HG03442 (cell line): ENCODE measurements around the gene DNAH3.

Experiments used
- ATAC-seq: cut with Tn5 transposase; IDR thresholded peaks from one replicate; pipeline ENCODE4 v1.9.1; 2021; ENCODE audit warnings: mild to moderate bottlenecking, moderate library complexity; ENCODE audit not compliant: unreplicated experiment

Gene DNAH3

DNA sequence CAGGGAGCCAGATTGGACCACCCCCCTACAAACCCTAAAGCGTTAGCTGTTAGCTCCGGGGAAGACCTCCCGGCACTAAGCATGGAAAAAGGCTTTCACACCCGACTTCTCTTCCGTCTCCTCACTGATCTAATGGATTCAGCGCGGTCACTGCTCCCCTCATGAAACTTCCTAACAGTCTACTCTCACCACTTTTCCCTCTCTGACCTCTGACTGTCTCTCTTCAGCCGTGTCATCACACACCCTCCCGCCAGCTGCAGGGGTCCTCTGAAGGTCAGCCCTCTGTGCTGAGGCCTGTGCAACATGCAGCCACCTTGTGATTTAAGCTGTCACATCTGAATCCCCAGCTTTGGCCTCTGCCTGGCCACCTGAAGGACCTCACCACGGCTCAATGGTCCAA lies 234.4 kb downstream of the DNAH3 start:
- ATAC-seq = no peak

DNA sequence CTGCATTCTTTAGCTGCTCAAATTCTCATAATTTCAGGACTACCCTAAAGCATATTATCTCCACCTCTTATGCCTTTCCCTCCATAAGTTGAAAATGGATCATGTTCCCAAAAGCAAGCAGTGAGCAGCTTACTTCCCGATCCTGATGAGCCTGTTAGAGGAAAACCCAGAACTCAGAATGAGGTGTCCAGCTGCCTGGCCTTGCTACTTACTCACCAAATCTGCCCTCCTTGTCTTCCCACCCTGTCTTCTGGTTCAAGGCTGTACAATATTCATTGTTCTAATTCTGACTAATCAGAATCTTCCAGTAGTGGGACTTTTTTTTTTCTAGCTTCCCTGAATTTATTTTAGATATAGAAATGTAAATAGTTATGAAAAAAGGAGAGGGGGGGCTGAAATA lies 239.3 kb downstream of the DNAH3 start:
- no peak for ATAC-seq

DNA sequence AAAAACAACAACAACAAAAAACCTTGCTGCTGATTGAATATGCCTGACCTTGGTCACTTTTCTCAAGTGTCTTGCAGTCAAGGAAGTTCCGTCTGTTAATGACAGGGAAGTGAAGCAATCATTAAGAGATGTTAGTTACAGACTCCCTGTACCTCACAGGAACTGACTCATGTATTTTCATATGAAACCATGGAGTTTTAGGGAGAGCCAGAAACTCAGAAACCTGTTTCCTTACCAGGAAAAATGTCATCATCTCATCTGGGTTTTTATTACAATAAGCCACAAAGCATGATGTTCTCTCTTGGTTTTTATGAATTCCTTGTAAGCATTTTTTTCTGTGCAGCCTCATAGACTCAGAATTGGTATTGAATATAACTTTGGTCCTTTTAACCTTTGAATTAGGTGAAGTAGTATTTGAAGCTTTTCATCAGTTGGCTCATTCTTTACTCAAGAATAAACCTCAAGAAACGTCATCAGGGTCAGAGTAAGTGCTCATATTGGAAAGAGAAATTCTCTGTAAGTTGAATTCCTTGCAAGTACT lies 239.8 kb downstream of the DNAH3 start:
- ATAC-seq = no peak

DNA sequence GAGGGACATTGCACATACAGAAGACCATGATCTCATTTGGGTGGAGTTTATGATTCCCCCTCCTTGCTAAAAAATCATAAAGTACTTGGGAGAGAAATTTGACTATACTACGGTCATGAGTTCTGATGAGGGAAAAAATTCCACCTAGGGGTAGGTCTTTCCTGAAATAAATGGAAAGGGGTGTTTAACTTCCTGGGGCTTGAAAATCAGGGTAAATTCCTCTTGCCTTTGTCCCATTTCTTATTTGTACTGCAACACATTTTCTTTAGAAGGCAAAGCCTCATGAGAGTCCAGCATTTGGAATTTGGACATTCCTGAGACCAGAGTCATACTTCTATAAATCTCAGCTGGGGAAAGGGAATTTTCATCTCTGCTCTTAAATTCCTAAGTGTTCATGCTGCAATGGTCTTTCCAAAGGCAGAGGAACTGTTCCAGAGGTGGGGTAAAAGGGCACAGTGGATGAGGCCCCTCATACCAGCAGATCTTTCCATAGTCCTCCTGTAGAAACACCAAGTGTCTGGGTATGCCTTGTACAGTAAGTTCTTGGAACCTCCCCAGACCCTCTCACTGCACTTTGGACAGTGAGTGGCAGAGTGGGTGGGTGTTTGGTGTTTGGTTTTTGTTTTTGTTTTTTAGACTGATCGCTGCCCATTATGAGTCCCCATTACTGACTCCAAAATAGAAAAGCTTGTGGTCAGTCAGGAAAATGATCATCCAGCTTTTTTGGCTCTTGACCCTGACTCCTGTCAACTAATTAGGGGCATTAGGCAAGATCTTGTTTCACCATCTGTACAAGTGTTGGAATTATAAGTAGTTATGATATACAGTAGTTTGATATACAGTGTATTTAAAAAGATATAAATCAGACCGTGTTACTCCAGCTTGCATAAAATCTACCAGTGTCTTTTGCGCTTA lies 244.0 kb downstream of the DNAH3 start:
- no peak for ATAC-seq

DNA sequence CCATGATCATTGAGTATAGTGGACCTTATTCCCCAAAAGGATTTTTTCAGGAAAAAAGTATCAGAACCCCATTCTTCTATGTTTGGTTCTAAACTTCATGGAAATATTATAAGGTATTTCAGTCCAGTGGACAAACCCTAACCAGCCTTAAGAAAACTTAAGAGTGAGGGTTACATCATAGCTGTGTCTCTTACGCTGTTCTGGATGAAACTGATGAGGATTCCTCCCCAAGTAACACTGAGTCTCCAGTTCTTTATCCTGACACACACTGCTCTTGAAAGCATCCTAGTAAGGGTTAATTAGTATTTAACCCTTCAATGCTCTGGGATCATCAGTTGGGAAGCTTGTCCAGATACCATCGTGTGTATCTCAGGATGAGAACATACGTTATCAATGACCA lies 245.1 kb downstream of the DNAH3 start:
- no peak for ATAC-seq

DNA sequence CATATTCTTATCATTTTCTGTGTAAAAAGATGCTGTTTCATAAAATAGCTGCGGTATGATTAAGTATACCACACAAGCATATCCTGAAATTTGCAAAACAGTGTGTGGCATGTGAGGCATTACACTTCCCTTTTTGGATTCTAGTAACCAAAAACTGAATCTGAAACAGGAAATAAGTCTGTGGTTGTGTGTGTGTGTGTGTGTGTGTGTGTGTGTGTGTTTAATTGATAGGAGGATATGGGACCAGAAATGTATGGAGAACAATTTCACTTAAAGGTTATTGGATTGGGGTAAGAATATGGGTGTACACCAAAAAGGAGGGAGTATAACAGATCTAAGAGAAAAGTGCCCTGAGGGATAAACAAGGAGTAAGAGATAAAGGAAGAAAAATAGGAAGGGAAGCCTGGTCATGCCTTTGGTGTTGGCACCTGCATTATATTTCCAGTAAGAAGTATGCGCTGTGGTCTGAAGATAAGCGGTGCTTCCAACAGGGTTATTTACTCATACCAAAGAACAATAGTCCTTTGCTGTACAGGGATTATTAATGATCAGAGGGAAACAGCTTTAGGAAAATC lies 246.1 kb downstream of the DNAH3 start:
- no peak for ATAC-seq

DNA sequence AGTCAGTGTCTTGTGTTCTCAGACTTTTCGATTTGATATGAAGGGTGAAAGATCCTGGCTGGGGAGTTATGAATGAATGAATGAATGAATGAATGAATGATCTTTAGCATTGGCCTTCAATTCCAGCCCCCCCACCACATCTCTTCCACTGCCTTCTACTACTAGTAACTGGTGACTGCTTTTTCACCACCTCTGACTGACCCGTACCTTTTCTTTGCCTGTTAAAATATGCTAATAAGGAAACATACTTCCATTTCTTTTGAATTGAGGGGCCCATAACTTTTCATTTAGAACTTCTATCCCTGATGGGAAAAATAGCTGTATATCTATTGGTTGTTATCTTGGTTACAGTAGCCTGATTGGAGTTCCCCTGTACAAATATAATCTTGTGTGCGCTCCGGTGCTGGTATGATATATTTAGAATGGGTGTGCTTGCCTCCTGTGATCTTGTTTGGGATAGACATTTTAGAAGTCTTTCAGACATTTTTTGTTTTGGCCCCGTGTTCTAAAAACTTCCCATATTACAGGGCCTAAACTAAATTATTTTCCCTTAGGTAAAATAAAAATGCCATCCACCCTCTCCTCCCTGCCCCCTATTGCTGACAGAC lies 246.6 kb downstream of the DNAH3 start:
- no peak for ATAC-seq

DNA sequence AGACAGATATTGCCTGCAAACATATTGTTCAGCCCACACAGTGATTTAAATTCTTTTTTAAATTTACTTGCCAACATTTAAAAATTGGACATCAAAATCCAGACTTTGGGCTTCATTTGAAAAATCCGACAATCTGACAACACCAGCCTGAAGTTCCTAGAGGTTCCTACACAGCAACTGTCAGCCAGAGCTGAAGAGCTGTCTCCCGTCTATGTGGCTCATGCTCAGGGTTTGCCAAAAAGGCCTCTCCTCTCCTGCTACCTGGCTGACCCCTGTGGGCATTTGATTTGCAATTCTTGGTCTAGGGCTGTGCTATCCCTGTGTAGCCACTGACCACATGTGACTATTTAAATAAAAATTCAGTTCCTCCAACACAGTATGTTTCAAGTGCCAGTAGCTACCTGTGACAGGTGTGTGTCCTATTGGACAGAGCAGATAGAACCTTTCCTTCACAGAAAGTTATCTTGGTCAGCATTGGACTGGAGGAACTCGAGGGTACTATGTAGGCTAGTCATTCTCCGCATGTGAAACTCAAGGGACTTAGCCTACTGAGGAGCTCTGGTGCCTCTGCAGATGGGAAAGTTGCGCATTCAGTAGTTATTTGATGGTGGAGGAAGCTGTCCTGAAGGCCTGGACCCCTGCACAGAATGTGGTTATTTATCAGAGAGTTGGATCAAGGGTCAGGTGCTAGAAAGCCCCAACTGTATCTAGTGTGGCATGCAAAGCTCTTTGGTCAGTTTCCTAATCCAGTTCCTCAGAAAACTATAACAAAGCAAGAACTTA lies 247.3 kb downstream of the DNAH3 start:
- no peak for ATAC-seq

DNA sequence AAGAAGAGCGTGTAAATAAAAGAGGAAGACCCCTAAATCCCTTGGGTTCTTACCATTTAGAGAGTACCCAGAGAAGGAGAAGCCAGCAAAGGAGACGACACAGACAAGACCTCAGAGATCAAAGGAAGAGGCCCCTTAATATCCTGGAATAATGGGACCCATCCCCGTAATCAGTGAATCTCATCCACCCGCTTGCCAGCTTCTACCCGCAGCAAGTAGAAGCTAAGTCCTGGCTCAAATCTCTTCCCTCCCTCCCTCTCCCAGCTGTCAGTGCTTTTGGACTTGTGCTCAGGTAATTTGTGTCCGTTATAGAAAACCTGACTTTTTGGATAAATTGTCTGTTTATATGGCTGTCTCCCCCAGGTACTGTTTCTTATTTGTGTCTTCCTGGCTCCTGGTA lies 248.2 kb downstream of the DNAH3 start:
- ATAC-seq = no peak

DNA sequence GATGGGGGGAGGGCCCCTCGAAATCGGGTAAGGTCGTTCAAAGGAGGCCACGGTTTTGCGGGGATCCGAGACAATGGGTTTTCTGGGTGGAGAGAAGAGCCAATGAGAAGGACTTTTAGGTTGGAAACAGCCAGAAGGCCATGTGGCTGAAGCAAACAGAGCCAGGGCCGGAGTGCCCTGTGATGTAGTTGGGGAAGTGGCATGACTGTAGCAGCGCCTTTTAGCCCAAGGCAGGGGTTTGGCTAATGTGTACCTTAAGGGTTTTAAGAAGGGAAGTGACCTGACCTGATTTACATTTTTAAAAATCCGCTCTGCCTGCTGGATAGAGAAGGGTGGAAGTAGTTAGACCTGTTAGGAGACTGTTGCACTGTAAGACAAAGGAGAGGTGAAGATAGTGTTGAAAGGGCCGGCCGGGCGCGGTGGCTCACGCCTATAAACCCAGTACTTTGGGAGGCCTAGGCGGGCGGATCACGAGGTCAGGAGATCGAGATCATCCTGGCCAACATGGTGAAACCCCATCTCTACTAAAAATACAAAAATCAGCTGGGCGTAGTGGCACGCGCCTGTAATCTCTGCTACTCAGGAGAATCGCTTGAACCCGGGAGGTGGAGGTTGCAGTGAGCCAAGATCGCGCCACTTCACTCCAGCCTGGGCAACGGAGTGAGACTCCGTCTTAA lies 249.1 kb downstream of the DNAH3 start:
- ATAC-seq = no peak

DNA sequence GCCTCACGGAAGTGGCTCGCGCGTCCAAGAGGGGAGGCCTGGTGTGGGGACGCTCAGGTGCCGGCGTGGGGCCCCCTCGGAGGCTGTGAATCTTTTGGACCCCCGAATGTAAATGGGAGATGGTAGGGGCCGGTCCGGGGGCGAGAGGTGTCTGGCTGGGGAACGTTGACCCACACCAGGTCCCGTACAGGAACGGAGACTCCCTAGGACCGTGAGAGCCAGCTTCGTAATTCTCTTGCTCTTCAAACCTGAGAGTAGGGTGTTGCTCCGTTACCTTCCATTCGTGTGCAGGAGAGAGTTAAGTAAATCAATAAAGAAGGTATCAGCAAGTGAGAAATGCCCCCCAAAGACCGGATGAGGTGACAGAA lies 249.6 kb downstream of the DNAH3 start:
- ATAC-seq = no peak

DNA sequence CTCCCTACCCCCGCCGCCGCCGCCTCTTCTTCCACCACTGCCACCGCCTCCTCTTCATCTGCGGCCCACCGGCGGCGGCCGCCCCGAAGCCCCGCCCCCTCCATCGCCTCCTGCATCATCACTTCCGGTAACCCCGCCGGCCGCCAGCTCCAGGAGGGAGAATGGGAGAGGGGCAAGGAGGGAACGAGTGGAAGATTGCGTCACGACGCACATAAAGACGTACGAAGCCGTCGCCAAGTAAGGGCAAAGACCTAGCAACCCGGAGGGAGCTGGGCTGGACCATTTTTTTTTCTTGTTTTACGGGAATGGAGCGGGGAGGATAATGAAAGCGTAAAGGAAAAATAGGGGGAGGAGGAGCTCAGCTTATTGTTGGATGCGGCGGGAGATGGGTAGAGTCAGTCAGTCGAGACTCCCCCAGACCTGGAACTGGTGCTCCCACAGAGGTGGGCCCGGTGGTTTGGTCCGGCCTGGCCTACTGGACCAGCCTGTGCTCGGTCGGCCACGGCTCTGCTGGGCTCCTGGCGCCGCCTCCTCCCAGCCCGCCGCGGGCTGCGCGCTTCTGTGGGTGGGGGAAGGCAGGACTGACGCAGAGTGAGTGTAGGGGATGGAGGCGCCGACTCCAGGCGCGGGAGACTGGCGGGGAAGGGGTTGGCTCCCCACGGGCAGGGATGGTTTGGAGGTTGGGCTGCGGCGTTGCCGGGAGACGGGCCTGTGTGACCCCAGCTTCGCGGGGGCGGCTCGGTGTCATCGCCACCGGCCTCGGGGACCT lies 250.2 kb downstream of the DNAH3 start, which contains the start of the genes DCUN1D3 and LYRM1:
Gene DCUN1D3 (minus strand): TSS at position 60 of the 769 bp plus-strand sequence. CDS start 37,820 bp downstream, outside the sequence.
Gene LYRM1 (plus strand): TSS at position 473 of the 769 bp plus-strand sequence. CDS start 14,785 bp downstream, outside the sequence.
- peak; percentile 71 for ATAC-seq

DNA sequence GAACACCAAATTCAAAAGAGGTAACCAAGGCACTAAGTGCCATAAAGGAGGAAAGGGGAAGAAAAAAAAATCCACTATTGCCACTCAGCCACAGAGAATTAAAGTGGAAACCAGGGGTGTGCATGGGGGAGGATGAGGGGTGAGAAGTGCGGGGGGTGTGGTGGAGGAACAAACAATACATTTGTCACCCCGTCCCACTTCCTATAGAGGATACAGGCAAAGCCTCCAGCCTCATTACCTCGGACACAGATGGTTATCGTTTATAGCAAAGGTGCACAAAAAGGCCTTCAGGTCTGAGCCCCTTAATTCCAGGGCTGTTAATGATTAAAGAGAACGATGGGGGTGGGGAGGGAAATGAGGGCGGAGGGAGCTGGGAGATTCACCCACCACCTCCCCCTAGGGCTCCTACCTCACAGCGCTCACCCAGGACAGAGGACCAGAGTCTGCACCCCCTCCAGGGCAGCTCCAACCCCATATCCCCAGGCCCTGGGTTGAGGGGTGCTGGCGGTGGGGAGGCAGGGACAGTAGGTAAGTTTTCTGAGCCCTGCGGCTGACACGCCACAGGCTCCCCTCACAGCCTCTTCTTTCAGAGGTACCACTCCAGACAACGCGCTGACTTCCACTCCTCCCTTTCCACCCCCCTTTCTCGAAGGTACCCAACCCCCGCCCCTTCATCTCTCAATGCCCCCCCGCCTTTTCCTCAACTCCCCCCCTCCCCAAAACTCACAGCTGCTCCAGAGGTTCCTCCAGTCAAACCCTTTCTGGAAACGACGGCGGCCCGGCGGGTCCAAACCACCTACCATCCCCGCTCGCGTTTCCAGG lies 251.0 kb downstream of the DNAH3 start:
- ATAC-seq = no peak

DNA sequence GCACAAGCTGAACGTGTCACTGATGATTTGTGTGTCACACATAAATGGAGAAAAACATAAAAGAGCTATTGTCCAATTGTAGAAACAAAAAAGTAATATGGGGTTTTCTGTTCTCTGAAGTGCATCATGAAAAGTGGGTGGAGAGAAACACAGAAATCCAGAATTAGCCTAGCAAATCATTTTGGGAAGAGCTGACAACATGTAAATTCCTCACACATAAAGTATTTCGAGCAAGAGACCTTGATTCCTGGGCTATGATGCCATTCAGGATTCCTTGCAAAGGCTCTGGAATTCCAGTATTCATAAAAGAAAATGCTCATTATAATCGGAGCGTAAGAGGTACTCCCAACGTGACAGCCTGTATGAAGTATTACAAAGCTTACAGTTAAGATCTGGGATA lies 251.6 kb downstream of the DNAH3 start:
- ATAC-seq = no peak

DNA sequence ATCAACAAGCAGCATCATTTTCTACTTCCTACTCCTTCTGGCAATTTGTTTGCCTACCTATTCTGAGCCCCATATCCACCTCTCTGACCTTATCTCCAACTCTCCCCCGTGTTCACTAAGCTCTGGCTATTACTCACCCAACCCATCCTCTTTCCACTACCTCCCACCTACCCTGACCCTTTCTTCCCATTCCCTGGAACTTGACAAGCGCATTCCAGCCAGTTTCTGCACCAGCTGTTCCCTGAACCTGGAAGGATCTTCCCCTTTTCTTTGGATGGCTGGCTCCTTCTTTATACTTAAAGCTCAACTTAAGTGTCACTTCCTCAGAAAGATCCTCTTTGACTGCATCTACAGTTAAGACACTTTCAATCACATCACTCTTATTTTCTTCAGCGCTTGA lies 252.7 kb downstream of the DNAH3 start:
- ATAC-seq = no peak

DNA sequence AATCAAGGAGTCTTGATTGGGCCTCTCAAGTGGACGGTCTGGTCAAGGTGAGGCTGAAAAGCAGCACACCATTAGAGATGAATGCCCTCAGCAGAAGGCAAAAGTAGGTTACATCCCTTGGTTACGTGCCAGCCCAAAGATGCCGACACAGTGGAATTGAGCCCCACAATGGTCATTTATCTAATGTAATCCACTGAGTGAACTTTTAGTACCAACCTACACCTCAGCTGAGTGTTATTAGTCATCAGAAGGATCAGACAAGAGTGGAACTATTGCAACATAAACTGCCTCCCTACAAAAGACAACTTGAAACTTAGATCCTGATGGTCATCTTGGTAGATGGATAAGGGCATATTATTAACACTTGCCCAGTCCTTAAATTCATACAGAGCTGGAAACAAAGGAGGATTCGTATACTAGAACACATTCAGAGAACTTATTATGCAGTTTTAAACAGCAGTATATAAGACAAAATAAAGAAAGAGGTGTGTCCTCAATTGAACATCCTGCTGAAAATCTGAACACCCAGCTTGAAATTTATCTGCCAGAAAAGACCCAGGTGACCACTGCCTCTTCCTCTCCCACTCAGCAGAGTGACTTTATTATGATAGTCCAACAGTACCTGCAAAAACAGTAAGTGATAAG lies 253.3 kb downstream of the DNAH3 start:
- ATAC-seq = no peak

DNA sequence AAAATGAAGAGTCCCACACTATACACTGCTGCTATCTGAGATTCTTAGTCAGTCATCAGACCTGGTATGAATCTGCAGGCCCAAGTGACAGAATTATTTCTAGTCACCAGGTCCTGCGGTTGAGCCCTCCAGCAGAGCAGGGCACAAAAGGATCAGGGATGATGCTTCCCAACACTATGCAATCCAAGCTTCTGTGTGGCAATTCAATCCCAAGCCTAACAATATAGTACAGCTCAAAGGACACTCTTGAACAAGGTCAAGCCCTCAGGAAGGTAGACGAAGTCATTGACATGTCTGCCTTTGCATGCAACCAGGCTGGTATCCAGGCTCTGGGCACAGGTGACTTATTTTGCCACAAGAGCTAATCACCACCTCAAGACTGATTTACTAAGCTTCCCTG lies 256.3 kb downstream of the DNAH3 start:
- ATAC-seq = no peak

DNA sequence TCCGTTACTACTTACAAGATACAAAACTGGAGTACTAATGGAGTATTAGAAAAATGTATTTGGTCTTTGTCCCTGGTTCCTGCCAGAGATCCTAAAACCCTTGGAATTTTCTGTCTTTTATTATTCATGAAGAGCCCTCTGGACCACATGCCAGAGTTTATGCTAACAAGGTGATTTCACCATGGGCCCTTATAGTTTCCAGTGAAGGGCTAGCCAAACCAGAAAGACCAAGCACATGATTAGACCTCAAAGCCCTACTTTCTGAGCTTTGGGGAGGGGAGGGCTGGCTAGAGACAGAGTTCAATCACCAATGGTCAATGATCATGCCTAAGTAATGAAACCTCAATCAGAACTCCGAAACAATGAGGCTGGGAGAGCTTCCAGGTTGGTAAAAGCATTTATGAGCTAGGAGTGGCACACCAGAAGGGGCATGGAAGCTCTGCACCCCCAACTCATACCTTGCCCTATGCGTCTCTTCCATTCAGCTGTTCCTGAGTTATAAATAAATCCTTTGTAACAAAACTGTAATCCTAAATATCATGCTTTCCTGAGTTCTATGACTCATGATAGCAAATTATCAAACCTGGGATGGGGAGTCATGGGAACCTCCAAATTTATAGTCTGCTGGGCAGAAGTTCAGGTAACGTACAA lies 260.9 kb downstream of the DNAH3 start:
- ATAC-seq = no peak
